Right ventricle myocardium superior (tissue), 1 donor: ENCODE results near the gene PHLDB1. TPM values are rescaled to one million over a fixed set of nuclear protein-coding genes. Genes with fewer than 3 reads are reported as not detected.

Experiments used
- ATAC-seq: fragments of 200-7000 bp; cut with Tn5 transposase; one replicate; pipeline ENCODE4 v1.9.1; 2020; ENCODE audit warnings: mild to moderate bottlenecking; ENCODE audit not compliant: poor library complexity
- DNase-seq: peaks from one replicate; pipeline ENCODE4 v3.0.0-alpha.2; 2020
- intact Hi-C: fragments of 100-400 bp; cut with DNase I; formaldehyde crosslinking; loops from one replicate; pipeline ENCODE4 v1.11.2; 2022
- total RNA-seq: library from RNA; stranded (reverse); fragmentation: NEBNext Ultra II Directional; extraction: Animal tissue kit (Norgen Biotek cat#: 25700); gene quantifications from one replicate; pipeline ENCODE4 v1.2.1, GENCODE V29; 2021
- donor health status: DM: no; HTN: yes; CAD: no; lungs with severe emphysema.

PHLDB1 gene
- total RNA-seq, 1 donor from 2014 or later = 102 TPM

DNA sequence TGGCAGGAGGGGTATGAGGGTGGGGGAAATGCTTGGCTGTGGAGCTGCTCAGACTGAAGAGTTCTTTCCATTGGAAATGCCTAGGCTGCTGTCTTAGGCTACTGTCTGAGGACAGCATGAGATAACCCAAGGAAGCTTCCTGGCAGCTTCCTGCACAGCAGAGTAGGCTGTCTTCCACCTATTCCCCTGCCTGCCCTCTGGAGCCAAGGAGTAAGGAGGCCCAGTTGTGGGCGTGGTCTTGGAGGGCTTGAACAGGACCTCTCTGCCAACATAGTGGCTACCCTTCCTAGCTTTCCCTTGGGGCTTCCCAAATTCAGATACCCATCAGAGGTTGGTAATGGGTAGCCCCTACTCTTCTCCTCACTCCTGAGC, 25.9 kb downstream of the PHLDB1 start:
- ATAC-seq (no peak), DNase-seq (peak; percentile 40)
- intact Hi-C loops = no loop called here

DNA sequence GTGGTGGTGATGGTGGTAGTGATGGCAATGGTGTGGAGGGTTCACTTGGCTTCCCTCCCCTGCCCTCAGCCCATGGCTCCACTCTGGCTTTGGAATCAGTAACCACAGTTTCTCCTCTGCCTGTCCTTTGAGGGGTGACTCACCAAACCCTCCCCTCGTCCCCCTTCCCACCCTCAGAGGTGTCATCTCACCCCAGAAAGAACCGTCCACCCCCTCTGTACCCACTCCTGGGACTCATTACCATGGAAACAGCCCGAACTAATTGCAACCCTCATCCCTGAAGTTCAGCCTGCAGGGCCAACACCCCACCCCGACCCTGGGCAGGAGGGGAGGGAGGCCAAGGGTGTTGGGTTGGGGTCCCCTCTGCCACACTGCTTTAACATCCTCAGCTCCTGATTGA, 26.6 kb downstream of the PHLDB1 start:
- DNase-seq (peak; percentile 26), ATAC-seq (peak; percentile 2)
- intact Hi-C loops = no loop called here

DNA sequence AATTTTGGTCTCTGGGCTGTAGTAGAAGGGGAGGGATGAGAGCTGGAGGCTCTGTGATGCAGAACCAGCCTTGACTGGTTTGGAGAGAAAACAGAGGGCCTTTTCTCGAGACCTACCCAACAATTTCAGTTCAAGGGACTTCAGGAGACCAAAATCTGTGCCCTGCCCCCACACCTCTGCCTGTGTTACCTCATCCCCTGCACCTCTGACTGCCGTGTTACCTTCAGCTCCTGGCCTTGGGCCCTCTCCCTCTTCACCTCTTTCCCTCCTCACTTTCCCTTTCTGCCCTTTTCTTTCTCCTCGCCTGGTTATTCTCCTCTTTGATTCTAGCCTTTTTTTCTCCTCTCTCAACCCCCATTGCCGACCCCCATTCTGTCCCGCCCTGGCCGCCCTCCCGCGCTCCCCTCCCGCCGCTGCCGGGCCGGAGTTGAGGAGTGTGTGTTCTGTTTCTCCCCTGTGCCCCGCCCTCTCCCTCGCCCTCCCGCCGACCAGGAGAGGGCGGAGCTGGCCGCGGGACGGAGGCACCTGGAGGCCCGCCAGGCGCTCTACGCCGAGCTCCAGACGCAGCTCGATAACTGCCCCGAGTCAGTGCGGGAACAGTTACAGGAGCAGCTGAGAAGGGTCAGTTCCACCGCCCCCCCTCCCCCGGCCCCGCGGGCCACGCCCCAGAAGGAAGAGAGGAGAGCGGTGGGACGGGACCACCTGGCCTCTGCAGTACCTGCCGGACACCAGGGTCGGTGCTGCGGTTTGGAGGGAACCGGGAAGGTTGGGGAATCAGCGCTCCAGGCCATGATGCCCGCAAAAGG, 27.2 kb downstream of the PHLDB1 start:
- DNase-seq = peak; percentile 87
- intact Hi-C loops = no loop called here
- peak; percentile 89 for ATAC-seq

DNA sequence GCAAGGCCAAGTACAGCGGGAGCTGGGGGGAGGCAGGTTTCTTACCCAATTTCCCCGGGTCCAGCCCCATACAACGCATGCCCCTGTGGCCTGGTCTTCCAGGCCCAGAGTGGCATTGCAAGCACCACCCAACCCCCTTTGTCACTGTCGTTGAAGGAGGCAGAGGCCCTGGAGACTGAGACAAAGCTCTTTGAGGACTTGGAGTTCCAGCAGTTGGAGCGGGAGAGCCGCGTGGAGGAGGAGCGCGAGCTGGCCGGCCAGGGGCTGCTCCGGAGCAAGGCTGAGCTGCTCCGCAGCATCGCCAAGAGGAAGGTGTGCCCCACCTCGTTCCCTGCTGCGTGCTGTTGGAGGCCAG, 27.8 kb downstream of the PHLDB1 start:
- intact Hi-C loops = no loop called here
- DNase-seq = peak; percentile 40
- ATAC-seq = peak; percentile 13

DNA sequence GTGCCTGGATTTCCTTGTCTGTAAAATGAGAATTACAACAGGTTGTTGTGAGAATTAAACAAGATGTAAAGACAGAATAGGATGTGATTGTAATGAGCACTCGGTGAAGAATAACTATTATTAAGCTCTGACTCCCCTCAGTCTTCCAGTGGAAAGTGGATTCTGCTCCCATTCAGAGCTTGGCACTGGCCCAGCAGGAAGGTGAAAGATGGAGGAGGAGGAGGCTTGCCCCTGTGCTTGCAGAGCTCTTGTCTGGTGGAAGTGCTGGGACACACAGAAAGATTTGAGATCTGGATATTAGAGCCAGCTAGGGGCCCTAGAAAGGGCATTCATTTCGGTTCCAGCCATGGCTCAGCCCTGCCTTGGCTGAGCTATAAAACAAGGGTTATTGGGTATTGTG, 28.2 kb downstream of the PHLDB1 start:
- peak; percentile 27 for DNase-seq
- intact Hi-C loops = no loop called here
- no peak for ATAC-seq

DNA sequence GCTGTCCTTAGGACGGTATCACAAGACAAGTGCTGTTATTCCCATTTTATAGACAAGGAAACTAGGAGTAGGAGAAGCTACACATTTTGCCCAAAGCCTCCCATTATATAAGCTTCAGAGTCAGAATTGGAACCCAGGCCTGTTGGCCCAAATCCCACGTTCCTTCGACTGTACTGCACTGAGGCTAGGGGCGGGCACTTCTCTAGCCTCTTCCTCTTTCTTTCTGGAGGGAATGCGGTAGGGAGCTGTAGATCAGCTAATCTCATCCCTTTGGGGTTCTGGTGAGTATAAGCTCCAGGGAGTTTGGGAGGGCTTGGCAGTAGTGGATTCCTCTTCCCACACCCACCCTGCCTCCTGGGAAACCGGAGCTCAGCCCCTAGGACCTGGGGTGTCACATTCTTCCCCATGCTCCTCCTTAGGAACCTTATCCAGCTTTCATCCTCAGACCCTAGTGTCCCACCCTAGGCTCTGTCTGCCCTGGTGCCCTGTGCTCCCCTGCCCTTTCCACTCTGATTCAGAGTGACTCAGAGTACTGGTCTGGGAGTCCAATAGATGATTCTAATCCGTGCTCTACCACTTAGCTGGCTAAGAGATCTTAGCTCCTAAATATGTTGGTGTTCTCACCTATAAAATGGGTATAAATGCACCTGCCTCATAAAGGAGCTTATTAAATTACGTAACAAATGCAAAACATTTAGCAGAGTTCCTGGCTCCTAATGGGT, 29.3 kb downstream of the PHLDB1 start:
- ATAC-seq (no peak), DNase-seq (peak; percentile 29)
- intact Hi-C loops = no loop called here

DNA sequence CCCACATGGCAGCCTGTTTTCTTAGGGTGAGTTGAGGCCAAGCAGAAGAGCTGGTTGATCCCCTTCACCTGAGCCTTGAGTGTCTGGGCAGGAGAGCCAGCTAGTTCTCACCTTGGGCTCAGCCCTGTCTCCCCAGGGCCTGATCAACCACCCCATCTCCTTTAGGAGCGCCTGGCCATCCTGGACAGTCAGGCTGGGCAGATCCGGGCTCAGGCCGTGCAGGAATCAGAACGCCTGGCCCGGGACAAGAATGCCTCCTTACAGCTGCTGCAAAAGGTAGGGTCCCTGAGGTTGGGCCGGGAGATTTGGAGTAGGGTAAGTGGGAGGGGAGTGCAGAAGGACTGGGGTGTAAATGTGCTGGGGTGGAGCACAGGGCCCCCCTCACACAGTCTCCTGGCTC, 31.3 kb downstream of the PHLDB1 start:
- no peak for ATAC-seq
- intact Hi-C loops = no loop called here
- peak; percentile 37 for DNase-seq

DNA sequence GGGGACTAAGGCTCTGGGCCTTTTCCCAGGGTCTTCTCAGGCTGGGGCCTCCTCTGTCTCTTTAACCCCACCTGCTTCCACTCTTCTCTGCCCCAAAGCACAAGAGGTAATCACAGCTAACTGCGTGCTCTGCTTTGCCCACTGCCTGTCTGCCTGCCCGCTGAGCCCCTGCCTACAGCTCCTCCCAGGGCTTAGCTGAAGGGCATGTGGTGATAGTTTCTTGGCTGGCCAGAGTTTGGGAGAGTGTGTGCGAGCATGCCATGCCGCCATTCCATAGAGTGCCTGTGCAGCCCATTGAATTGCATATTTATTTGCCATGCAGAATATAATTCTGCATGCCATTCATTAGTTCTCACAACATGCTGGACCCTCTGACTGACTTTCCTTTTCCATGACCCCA, 32.5 kb downstream of the PHLDB1 start:
- DNase-seq (peak; percentile 51), ATAC-seq (peak; percentile 46)
- intact Hi-C loops = no loop called here

DNA sequence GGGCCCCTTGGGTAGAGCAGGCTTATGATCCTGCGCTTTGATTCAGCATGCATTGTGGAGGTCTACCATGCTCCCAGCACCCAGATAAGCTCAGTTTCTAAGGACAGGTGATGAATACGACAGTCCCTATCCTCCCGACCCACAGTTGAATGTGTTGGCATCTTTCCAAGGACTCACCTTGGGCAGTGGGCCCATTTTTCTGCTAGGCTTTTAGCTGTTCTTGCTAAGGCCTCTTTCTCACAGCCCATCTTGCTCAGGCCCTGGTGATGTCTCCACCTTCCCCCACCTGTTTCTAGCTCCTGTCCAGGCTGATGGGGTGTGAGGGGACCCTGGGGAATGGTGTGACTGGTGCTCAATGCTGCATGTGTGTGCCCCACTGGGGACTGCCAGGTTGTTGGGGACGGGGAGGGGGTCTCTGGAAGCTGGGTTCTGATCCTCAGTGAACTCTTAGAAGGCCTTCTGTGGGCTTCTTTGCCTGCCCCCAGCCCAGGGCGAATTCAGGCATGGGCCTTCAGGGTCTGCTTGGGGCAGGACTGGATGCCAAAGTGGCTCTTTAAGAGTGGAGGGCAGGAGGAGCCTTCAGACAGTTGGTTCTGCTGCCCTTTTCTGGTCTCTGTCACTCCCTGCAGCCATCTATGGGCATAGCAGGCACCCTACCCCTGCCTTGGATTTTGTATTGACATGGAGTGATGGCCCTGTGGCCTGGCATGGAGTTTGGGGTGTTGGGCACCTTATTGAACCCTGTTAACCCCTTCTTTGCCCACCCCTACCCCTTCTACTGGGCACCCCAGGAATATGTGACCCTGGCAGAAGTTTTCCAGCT, 33.1 kb downstream of the PHLDB1 start:
- ATAC-seq (no peak), DNase-seq (peak; percentile 30)
- intact Hi-C loops = no loop called here

DNA sequence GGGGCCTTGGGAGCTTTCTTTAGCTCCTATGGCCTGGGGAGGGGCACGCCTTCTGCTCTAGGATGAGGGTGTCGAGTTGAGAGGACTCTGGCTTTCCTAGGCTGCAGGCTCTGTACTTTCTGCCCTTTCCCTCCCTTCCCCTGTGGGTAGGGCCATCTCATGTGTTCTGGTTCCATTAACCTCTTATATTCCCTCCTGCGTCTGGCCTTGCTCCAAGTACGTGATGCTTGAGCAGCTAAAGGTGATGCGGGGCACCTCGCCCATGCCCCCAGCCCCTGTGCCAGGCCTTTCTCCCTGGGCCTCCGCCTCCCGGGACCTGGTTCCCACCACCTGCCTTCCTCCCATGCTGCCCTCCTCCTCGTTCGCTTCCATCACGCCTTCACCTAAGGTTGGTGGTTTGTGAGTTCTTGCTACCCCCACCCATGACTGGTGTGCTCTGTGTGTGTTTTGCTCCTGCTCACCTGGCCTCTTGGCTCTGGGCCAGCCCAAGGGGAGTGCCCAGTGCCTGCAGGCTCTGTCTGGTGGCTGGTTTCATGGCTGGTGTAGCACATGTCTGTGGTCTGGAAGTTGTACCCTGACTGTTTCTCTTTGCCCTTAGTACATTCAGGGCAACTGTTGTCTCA, 34.1 kb downstream of the PHLDB1 start:
- ATAC-seq = no peak
- DNase-seq = peak; percentile 42
- intact Hi-C loops = no loop called here

DNA sequence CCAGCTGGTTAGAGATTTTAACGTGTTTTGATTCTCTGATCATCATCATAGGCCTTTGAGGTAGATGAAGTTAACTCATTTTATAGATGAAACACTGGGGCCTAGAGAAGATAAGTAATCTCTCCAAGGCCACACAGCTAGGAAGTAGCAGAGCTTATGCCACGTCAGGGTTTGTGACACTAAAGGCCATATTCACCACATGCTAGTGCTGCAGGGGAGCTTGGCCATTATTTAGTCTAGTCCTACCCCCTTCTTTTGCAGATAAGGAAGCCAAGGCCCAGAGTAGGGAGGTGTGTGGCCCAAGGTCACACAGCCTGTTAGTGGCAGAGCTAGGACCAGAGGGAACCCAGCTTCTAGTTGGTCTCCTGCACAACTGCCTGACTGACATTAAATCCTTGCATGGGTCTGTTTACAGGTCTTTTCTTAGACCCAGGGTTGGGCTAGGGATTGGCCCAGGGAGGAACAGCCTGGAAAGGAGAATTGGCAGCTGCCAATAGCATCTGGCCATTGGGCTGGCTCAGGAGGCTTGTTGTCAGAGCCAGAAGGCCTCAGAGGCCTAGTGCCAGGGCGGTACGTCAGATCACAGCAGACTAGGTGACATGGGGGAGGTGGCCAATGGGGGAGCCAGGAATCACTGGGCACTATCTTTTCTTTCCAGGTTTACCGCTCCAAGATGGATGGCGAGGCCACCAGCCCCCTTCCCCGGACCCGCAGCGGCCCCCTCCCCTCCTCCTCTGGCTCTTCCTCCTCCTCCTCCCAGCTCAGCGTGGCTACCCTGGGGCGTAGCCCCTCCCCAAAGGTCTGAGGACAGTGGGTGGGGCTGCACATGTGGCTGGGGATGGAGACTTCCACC, 36.0 kb downstream of the PHLDB1 start:
- DNase-seq (no peak), ATAC-seq (peak; percentile 62)
- intact Hi-C loops = no loop called here

DNA sequence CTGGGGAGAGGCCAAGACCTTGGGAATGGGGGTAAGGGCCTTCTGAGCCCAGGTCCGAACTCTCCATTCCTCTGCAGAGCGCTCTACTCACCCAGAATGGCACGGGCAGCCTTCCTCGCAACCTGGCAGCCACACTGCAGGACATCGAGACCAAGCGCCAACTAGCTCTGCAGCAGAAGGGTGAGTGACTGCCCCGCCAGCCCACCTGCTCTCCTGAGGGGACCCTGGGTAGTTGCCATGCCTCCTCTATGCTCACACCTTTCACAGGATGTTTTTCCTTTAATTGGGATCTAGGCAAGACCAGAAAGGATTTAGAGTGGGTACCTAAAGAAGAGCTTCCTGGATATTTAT, 36.6 kb downstream of the PHLDB1 start:
- DNase-seq (no peak), ATAC-seq (no peak)

DNA sequence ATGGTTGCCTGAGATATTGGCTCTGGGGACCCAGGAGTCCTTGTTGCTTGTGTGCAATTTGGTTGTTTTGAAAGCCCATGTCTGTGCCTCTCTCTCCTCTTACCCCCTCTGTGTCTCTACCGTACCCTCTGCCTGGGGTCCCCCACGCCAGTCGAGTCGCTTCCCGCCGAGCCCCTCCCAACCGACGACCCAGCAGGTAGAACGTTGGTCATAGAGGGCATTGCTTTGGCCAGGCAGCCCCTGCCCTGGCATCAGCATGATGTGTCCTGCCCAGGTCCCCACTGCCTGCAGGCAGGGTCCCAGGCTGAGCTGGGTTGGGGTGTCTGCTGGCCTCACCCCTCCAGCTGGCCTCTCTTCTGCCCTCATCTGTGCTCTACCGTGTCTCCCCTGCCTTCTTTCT, 37.1 kb downstream of the PHLDB1 start:
- no peak for ATAC-seq
- DNase-seq = no peak
- intact Hi-C loops = no loop called here

More for the DNA sequence above, 36.6 kb downstream of the PHLDB1 start:
- intact Hi-C loops = no loop called here

DNA sequence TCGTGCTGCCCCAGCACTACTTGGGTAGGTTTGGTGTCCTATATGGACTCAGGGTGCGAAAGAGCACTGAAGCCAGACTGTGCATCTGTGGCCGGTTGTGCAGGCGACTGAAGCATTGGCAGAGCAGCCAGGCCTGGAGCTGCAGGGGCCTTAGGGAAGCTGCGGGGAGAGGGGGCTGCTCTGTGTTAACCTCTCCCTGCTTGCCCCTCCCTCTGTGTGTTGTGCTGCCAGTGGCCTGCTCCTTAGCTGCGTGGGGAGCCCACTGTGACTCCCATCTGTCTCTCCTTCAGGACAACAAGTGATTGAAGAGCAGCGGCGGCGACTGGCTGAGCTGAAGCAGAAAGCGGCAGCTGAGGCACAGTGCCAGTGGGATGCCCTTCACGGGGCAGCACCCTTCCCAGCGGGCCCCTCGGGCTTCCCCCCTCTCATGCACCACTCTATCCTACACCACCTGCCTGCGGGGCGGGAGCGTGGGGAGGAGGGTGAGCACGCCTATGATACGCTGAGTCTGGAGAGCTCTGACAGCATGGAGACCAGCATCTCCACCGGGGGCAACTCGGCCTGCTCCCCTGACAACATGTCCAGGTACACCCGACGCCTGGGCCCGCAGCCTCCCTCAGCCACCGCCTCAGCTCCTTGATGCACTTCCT, 37.8 kb downstream of the PHLDB1 start:
- intact Hi-C loops = no loop called here
- ATAC-seq = no peak
- DNase-seq = no peak

DNA sequence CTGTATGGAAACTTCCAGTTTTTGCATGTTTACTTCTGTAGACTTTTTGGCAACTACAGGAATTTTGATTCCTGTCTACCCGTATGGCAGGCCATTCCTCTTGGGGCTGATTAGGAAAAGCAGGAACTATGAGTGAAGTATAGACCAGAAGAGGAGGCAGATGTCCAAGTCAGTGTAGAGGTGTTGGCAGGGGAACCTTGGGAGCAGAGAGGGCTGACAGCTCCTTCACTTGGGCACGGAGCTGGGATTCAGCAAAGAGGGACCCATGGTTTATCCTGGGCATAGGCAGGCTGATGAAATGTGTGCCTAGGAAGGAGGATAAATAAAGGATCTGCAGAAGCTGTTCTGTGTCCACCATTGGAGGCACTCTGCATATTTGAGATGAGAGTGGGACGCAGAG, 39.0 kb downstream of the PHLDB1 start:
- DNase-seq = no peak
- intact Hi-C loops = no loop called here
- no peak for ATAC-seq

DNA sequence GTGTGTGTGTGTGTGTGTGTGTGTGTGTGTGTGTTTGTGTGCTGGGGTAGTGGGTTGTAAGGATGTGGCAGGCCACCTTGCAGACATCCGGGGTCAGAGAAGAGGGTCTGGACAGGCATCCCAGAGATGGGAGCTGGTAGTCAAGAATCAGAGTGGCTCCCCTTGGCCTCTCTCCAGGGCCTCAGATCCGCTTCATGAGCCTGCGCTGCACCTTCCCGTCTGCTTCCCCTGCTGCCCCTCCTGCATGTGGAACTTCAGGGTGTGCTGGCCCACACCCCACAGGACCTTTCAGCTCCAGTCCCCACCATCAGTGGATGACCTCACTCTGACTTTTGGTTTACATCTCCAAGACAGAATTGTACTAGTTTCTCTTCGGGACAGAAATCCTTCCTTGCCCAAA, 40.9 kb downstream of the PHLDB1 start:
- intact Hi-C loops = no loop called here
- ATAC-seq (no peak), DNase-seq (no peak)

DNA sequence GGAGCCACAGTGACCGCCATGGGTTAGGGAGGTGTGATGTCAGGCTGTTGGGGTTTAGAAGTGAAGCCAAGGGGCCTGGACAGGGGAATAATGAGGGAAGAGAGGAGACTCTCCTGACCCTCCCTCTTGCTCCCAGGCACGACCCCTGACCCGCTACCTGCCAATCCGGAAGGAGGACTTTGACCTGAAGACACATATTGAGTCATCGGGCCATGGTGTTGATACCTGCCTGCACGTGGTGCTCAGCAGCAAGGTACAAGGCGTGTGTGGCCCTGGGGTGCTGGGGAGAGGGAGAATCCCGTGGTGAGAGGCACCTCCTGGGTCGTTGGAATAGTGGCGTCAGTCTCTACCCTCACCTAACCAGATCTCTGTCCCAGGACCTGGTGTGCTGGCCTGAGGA, 42.5 kb downstream of the PHLDB1 start:
- no peak for ATAC-seq
- intact Hi-C loops = no loop called here

DNA sequence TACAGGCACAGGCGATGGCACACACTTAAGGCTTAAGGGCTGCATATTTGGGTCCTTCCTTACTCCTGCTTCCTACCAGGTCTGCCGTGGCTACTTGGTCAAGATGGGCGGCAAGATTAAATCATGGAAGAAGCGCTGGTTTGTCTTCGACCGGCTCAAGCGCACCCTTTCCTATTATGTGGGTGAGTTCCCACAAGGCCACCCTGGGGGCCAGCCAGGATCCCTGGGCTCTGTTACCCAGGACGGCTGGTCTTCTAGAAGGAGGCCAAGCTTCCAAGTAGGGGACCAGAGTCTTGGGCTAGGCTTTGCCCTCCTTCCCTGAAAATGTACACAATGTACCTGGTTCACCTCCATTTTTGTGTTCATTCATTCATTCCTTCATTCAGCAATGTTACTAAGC, 43.0 kb downstream of the PHLDB1 start:
- ATAC-seq (no peak), DNase-seq (no peak)
- intact Hi-C loops = no loop called here

More for the DNA sequence above, 42.5 kb downstream of the PHLDB1 start:
- no peak for DNase-seq
